HG03095 (cell line): Measurements from ENCODE around the gene ETV4.

ENCODE experiments used
- ATAC-seq: cut with Tn5 transposase; IDR thresholded peaks from one replicate; pipeline ENCODE4 v1.9.1; 2021; ENCODE audit warnings: moderate library complexity; ENCODE audit not compliant: unreplicated experiment

The ETV4 gene

DNA sequence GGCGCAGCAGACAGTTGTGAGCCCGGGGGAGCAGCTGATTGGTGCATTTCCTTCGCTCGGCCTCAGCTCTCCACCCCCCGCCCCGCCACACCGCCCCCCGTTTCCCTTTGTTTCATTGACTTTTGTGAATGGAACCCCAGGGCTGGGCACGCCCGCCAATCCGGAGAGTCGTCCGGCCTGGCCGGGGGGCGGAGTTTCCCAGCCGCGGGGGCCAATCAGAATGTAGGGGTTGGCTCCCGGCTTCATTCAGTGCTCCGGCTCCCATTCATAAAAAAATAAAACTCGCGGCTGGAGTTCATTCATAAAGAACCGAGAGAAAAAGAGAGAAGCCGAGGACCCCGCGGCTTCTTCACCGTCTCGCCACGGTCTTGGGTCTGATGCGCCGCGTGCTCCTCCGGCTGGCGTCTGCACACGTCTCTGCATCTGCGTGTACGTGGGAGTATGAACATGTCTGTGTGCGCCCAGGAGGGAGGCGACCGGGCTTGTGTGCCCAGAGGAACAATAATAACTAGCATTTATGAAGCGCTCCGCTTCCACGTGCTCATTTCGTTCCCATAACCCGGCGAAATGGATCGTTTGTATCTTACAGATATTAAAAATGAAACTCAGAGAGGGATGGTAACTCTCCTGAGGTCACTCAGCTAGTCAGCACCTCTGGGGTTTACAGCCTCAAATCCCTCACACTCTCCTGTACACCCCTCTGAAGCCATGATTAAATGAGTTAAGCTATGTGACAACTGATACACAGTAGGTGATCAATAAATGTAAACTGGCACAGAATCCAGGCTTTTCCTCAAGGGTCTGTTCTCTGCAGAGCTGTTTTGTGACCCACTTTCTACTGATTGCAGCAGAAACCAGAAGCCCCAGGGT, at the start of gene ETV4:
ETV4 (minus strand) TSS at position 22 of the 870 bp plus-strand sequence. CDS start 723 bp downstream, outside the sequence.
- ATAC-seq, result peak; percentile 72

DNA sequence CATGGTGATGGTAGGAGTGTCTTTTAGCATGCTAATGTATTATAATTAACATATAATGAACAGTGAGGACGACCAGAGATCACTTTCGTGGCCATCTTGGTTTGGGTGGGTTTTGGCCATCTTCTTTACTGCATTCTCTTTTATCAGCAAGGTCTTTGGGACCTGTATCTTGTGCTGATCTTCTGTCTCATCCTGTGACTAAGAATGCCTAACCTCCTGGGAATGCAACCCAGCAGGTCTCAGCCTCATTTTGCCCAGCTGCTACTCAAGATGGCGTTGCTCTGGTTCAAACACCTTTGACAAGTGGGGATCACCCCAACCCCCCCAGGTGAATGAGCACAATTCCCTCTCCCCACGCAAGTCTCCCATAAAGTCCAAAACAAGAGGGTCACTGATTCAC, 49.3 kb upstream of the ETV4 start:
- no peak for ATAC-seq

DNA sequence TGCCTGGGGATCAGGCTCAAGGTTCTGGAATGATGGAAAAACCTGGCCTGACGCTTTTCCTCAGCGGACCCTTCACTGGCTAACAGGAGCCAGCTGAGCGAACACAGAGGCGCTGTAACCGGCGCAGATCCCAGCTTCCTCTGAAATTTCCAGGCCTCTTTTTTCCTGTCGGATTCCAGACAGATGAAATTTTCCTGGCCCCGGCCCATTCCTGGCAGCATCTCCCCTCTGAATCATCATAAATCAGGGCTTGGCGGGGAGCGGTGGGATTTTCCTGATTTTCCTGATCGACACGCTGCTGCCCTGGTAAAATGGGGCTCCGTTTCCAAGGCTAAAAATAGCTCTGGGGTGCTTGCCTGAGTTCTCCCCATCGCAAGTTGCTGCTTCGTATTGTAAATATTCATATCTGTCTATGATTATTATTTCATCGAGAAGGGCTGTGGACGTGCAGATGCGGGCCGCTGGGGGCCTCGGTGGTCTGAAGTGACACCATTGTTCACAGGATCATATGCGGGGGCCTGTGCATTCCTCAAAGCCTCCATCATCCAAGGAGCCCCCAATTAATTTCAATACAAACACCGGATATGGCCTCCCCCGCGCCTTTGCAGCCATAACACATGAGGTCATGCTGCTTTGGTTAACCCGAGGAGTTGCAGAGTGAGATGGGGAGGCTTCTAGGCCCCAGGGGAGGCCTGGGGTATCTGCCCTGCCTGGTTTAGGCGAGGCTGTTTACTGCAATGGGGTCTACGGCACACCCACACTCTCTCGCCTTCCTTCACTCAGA, 45.8 kb upstream of the ETV4 start:
- ATAC-seq, result no peak

DNA sequence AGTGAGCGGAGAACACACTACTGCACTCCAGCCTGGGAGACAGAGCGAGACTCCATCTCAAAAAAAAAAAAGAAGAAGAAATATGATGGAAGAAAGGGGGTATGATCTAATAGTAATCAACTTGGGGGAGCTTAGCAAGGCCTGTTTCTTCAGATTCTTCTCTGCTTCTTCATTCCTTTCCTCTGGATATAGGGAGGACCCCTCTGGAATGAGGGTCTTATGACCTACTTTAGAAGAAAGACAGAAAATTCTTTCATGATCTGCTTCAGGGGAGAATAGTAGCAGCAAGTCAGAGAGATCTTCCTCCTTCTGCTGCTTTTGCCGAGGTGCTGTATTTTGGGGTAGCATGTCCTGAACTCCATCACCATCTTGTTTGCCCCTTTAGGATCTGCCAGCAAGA, 44.9 kb upstream of the ETV4 start:
- no peak for ATAC-seq

DNA sequence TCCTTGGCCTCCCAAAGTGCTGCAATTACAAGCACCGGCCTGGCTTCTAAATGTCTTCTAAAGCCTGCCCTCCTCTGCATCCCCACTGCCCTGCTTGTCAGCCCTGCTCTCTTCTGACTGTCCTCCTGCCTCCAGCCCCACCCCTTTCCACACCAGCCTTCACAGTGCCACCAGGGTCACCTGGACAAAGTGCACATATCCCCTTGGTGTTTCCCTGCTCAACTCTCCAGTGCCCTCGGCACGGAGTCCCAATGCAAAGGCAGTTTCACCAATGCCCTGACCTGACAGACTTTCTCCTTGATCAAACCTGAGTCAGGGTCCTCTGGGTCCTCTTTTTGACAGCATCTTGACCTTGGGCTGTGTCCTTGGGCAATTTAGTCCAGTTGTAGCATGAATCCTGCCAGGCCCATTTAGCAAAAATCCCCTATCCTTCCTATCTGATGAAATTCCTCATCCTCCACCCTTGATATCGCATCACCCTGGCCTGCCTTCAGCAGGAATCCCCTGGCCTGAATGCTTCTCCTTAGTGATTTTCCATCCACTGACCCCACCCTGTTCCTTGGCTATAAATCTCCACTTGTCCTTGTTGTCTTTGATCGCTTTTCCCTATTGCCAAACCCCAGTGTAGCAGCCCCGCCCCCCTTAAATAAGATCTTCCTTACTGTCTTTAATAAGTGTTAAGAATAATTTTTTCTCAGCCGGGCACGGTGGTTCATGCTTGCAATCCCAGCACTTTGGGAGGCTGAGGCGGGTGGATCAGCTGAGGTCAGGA, 42.7 kb upstream of the ETV4 start:
- ATAC-seq, result no peak

DNA sequence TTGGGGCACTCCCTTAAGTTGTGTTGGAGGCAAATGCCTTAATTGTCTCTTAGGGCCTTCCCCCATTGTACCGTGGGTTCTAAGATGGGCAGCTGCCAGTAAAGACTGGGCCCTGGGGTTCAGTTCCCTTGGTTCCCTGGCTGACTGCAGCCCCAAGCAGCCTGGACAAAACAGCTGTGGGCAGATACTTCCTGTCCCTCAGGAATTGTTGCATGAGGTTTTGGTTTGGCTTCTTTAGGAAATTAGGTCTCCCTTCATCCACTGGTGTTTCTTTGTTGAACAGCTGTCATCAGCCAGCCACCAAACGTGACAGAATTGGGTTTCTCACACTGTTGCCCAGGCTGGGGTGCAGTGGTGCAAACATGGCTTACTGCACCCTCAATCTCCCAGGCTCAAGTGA, 42.0 kb upstream of the ETV4 start:
- ATAC-seq, result no peak

DNA sequence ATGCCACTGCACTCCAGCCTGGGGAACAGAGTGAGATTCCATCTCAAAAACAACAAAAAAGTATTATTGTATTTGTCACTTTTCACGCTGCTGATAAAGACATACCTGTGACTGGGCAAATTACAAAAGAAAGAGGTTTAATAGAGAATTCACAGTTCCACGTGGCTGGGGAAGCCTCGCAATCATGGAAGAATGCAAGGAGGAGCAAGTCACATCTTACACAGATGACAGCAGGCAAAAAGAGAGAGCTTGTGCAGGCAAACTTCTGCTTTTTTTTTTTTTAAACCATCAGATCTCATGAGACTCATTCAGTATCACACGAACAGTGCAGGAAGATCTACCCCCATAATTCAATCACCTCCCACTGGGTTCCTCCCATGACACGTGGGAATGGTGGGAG, 41.5 kb upstream of the ETV4 start:
- no peak for ATAC-seq

DNA sequence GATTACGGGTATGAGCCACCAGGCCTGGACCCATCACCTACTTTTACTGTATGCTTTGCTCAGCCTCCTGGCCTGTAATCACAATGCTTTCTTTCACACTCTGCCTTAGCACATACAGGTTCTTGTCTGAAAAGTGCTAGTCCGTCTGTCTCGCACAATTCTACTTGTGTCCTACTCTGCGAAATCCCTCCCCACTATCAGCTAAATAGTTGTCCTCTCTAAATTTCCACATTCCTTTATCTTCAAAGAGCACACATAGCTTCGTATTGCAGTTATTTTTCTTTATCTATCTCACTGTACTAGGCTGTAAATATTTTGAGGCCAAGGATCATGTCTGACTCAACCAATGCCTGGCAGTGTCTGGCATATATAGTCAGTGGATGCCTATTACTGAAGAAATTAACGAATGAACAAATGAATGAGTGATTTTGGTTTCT, 38.5 kb upstream of the ETV4 start:
- no peak for ATAC-seq

DNA sequence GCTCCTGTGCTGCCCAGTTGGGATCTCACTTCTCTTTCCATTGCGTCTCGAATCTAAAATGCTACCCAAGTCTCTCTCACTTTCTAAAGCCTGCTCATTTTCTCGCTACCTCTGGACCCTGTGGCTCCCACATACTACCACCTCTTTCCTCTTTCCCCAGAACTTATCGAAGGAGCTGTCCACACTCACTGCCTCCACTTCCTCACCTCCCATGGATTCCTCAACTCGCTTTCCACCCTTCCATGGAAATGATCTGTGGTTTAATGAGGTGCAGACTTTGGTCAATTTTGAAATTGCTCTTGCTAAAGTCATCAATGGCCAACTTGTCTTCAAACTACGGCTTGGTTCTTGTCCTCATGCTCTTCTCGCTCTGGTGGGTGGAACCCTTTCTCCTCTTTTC, 37.2 kb upstream of the ETV4 start:
- no peak for ATAC-seq

DNA sequence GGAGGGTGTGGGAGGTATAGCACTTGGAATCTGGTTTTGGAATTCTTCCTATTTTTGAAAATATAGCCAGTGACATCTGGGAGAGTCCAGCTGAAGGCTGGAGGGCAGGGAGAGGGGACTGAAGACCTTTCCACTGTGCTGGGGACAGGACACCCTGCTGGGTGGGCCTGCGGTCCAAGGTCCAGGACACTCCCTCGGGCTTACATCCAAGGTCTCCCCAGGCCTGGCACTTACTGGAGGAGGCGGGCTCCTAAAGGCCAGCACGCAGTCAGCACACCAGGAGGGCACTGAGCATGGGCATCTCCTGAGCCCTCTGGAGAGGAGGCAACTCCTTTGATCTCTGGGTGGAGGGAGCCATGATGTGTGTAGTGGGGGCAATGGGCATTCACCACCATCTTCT, 35.5 kb upstream of the ETV4 start:
- ATAC-seq, result no peak

DNA sequence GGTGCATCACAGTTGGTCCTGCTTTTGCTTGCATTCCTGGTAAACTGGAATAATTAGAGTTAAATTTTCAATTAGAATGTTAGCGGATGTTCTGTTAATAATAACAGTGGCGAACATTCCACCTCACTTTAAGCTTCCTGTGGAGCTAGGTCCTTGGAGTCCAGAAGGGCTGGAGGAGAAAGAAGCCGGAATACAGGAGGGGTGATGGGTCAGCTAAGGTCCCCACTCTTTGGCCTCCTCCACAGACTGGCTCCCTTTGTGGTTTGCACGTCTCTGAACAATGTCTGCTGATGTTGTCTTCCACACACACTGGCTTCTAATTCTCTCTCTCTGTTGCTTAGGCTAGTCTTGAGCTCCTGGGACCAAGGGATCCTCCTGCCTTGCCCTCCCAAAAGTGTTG, 35.0 kb upstream of the ETV4 start:
- no peak for ATAC-seq

DNA sequence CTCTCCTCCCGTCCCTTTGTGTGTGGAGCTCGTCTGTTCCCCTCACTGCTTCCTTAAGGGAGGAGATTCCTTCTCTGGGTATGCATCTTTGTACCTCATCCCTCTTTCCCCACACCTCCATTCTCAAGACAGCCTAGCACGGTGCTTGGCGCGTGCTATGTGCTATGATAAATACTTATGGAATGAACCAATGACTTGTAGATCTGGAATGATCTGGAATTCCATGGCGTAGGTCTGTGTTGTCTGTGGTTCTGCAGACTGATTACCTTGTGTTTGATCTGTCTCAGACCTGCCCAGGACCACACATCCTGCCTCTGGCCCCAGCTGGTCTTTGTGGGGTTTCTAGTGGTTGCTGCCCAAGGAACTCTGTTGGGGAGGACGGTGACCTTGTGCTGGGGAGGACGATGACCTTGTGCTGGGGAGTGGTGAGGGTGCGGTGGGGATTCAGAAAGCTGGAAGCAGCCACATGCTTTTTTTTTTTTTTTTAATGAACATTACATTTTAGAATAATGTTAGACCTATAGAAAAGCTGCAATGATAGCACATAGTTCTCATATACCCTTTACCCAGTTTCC, 33.5 kb upstream of the ETV4 start:
- no peak for ATAC-seq

DNA sequence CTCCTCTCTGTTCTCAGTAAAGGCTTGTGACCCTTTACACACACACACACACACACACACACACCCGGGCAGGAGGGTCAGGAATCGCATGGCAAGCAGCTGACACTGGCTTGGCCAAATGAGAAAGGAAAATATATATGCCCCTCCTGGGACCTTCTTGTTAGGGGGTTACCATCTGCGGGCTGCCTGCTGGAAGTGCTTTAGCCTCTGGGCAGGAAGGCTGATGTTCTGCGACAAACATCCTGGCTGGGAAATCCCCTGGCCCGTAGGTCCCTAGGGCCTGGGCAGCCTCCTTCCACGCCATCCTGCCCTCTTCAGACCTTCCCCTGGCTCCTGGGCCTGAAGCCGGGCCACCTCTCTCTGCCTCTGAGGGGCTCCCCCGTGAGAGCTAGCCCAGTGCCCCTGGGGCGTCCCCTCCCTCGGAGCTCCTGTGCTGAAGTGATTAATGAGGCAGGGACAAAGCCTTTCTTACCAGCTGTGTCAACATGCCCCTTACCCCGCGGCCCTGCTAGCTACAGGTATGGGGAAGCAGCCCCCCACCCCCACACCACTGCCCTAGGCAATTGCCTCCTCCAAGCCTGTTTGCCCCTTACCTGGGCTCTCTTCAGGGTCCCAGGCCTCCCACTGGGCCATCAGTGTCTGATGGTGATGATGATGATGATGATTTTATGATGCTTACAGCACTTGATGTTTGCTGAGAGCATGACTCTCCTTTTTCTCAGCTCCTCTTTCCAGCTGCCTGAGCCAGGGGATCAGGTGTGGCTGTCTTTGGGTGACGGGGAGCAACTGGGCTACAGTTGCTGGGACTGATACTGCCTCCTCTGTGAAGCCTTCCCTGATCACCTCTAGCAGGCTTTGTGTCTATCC, 32.8 kb upstream of the ETV4 start:
- ATAC-seq, result peak; percentile 58

DNA sequence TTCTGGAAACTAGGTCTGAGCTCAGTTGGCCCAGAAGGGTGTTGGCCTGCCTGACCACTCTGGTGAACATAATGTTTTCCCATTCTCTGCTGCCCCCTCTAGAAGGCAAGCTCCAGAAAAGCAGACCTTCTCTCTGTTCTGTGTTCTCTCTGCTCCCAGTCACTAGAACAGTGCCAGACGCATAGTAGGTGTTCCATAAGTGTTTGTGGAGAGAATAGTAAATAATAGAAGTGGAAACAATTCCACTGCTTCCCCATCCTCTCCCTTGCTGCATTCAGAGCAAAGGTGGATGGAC, 32.2 kb upstream of the ETV4 start:
- no peak for ATAC-seq

DNA sequence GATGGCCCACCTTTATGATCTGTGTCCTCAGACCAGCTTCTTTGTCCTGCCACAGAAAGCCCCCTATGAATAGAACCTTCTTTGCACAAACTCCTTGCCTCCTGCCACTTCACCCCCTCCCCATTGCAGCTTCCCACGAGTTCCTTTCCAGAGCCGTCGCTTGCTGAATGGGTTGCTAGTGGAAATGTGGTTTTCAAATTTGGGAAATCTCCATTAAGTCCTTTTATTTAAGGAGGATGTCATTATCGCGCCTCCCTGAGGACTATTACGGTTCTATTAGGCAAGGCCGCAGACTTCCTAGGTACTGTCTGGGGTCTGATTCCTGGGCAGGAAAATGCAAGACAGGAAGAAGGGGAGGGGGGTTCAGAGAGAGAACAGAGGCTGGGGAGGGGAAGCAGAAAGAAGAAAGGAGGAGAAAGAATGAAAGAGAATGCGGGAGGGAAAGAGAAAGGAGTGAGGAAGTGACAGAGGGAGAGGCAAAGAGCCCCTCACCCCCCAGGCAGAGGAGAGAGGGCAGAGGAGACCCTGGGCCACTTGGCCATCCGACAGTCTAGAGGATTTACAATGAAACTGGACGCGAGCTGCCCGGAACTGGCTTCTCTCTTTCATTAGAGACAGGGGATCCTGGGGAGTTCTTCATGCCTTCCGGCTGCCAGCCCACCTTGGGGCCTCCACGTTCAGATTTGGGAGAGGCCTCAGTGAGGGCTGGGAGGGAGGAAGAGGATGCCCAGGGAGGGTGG, 31.7 kb upstream of the ETV4 start:
- ATAC-seq, result no peak

DNA sequence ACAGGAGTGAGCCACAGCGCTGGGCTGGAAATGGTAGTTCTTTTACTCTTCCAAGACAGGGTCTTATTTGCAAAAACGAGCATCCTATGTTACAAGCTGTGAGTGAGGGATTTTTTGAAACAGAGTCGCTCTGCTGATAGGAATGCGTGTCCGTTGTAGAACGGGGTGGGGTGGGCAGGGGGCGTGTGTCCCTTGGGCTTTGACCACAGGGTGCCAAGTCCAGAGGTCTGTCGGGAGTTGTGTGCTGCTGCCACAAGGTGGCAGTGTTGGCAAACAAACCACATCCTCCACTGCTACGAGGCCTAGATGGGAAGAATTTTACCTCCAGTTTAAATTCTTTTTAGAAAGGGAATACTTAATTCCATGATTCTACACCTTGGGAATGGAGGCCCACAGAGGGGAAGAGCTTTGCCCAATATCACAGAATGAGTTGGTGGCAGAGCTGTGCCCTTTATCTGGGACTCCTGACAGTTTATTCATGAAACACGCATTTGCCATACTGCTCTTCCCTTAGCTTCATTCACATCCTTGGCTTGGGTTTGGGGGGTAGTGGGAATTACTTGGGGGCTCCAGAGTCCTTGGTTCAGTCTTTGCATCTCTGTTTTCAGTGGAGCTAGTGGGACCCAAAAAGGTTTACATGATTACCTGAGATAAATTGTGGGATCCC, 30.6 kb upstream of the ETV4 start:
- no peak for ATAC-seq

DNA sequence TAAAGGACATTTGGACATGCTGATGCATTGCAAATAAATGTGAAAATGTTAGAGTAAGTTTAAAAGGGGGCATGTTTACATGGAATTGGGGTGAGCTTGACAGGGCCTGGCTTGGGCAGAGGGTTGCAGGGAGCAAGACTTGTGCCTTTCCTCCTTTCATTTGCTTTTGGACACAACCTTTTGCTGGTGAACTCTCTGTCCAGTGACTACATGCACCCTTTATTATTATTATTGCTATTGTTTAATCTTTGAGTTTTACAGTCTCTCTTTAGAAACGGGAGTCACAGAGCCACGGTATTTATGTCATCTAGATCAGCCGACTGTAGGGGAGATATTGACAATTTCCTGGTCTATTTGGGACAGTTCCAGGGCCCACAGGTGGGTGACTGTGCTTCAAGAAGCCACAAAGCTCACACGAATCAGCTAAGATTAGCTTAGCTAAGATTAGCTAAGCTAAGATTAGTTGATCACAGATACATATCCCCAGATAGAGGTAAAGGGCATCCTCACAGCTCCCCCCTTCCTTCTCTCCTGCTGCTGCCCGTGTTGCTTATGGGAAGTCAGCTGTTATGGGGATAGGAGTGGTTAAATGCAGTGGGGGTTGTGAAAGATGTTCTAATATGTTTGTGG, 28.9 kb upstream of the ETV4 start:
- no peak for ATAC-seq

DNA sequence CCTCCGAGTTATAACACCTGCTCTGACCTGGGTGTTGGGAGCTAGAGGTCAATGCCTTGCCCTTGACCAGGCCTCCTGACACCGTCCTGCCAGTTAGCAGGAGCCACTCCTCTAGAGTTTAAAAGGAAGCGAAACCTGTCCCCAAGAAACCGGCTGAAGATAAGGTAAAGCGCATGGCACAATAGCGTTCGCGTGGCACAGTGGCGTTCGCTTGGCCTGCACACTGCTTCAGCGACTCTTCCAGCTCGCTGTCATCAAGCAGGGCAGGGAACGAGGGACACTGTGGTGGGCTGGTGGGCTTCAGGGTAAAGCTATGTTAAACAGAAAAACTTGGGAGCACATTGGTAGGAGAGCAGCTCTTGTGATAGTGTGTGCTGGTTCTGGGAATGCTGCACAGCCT, 28.2 kb upstream of the ETV4 start:
- ATAC-seq, result no peak
